Measurements from ENCODE around the gene ACR.
"Not testable (repeated sequence)": the region's sequence is repeated elsewhere in the genome, so short reads cannot be mapped to it uniquely, and the experiment has no call there.

The ACR gene

DNA sequence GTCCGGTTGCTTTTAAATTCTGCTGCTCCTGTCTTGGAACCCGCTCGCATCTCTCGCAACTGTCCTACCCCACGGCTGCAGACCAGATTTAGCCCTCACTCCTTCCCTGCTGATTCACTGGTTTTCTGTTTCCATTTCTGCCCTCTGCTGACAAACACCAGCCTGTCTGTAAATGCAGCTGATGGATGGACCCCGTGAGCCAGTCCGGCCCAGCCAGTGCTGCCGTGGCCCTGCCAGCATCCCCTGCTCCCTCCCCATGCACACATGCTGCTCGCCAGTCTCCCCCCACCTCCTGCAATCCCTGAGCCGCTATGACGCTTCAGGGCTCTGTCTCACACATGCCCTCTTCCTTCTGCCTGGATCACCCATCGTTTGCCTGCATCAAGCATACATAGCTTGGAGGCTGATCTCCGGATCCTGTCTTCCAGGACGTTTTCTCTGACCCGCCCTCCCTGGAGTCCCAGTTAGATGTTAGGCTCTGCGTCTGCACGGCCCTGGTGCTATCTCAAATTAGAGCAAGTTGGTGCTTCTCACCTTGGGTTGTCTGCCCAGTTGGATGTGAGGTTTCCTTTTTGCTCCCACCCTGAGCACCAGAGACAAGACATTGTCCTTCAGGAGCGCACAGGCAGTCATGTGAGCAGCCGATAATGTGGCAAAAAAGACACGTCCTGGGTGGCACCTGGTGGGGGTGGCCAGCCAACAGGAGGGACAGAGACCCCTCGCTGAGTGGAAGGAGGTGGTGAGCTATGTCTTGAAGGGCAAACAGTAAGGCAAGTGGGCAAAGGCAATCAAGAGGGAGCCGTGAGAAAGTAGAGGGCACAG, 4.3 kb upstream of the ACR start:
- peak; percentile 16 for DNase-seq

GRCh38 chr22:50734343-50734771, 3.6 kb upstream of the ACR start:
- DNase-seq: no peak

GRCh38 chr22:50734986-50735738, 2.8 kb upstream of the ACR start:
- DNase-seq: peak; percentile 12

DNA sequence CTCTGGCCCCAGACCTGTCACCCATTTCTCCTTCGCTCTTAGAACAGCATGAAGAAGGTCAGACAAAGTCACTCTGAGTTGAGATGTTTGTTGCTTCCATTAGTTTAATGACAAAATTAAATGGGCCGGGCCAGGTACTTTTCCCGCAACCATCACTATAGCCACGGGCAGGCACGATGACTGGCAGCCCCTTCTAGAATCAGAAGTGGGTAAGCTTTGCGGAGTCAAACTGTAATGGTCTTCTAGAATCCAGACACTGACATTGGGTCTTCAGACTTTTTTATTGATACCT, 2.3 kb upstream of the ACR start:
- no peak for DNase-seq

DNA sequence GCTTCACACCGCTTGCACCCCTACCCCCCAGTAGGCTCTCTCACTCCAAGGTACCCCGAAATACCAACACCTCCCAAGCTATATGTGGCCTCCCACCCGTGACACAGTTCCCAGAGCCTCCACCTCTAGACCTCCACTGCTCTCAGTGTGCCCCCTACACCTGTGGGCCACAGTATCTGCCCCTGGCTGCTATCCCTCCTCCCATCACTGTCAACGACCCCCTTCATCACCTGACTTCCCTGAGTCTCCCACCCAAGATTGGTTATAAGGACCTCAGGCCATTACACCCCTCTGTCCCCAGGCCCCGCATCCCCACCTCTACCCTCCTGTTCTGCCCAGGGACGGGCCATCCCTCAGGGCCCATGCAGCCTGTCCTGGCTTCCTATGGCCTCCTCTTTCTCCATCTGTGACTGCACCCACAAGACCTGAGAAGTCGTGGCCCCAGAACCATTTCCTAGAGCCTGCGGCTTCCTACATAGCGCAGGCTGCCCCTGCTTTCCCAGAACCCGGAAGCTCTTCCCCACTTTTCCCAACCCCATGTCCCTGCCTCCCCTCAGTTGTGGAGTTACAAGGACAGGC, 734 bp downstream of the ACR start:
- DNase-seq: no peak

GRCh38 chr22:50739279-50739691, 1.3 kb downstream of the ACR start:
- DNase-seq: peak; percentile 5

- peak; percentile 5 for DNase-seq
Observed at GRCh38 chr22:50739894-50740293, 1.9 kb downstream of the ACR start.

DNA sequence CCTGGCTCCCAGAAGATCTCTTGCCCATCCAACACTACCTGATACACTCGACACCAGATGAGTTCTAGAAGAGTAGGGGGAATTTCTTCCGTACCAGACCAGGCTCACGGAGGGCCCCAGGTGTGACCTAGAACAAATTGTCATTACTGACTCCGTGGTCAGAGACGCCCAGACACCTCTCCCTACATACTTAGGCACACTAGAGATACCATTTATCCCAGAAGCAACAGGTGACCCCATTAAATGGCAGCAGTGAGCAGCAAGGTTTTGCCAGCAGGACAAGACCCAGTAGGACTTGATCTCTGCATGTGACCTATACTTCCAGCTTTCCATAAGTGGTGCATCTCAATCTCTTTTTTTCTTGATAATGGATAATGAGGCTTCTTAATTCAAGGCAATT, 2.7 kb downstream of the ACR start:
- DNase-seq: not testable (repeated sequence)

- DNase-seq: not testable (repeated sequence)
Observed at GRCh38 chr22:50744424-50744823, 6.4 kb downstream of the ACR start.

DNA sequence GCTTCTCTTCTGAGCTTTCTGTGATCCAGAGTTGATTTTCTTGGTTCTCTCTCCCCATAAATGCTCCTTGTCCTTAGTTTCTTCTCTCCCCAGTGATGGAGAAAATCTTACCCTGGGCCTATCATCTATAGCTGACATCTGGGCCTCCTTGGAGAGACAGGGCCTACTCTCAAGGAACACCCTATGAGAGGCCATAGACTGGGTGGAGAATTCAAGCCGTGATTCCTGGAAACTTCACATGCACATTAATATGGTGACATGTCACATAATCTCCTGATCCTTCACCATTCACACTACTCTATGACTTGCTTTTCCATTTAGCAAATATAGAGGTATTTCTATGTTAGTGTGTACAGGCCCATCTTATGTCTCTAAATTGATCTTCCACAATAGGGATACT, 9.5 kb downstream of the ACR start:
- not testable (repeated sequence) for DNase-seq

DNA sequence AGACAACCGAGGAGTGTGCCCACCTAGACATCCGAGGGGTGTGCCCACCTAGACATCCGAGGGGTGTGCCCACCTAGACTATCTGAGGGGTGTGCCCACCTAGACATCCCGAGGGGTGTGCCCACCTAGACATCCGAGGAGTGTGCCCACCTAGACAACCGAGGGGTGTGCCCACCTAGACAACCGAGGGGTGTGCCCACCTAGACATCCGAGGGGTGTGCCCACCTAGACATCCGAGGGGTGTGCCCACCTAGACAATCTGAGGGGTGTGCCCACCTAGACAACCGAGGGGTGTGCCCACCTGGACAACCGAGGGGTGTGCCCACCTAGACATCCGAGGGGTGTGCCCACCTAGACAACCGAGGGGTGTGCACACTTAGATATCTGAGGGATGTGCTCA, 10.6 kb downstream of the ACR start:
- not testable (repeated sequence) for DNase-seq

DNA sequence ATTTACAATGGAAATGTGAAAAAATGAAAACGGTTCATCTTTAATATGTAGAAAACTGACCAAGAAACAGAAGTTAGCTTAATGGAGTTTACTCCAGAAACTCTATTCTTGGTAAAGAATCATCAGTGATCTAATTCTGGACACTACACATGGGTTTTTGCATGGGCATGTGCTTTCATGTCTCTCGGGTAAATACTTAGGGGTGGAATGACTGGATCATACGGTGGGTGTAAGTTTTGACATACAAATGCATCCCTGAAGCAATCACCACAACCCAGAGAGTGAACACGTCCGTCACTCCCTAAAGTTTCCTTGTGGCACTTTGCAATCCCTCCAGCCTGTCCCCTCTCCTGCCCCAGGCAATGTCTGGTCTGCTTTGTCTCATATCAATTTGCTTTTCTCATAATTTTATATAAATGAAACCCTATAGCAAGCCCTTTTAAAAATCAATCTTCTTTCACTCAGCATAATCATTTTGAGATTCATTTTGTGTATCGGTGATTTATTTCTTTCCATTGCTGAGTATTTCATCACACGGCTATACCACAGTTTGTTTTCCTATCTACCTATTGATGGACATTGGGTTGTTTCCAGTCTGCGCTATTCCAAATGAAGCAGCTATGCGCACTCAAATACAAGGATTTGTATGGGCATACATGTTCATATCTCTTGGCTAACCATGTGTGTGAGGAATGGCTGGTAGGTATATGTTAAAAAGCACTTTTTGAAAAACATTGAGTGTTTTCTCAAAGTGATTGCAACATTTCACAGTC, 11.5 kb downstream of the ACR start:
- DNase-seq: not testable (repeated sequence)

DNA sequence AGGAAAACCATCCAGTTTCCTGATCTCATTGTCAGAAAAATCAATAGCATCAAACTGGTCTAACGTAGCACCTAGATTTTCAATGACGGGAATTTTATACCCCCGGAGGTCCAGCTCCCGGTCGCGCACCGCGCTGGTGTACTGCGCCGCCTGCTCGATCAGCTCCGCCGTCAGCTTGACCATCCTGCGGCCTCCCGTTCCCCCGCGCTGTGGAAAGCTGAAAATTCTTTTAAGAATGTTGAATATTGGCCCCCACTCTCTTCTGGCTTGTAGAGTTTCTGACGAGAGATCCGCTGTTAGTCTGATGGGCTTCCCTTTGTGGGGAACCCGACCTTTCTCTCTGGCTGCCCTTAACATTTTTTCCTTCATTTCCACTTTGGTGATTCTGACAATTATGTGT, 17.2 kb downstream of the ACR start:
- DNase-seq: not testable (repeated sequence)

- DNase-seq: not testable (repeated sequence)
Observed at GRCh38 chr22:50756406-50756805, 18.4 kb downstream of the ACR start.

DNA sequence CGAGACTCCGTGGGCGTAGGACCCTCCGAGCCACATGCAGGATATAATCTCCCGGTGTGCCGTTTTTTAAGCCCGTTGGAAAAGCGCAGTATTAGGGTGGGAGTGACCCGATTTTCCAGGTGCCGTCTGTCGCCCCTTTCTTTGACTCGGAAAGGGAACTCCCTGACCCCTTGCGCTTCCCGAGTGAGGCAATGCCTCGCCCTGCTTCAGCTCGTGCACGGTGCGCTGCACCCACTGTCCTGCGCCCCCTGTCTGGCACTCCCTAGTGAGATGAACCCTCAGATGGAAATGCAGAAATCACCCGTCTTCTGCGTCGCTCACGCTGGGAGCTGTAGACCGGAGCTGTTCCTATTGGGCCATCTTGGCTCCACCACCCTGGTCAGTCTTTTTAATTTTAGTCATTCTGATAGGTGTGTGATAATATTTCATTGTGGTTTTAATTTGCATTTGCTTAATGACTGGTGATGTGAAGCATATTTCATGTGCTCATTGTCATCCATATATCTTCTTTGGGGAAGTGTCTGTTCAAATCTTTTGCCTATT, 19.0 kb downstream of the ACR start:
- DNase-seq: peak; percentile 66

DNA sequence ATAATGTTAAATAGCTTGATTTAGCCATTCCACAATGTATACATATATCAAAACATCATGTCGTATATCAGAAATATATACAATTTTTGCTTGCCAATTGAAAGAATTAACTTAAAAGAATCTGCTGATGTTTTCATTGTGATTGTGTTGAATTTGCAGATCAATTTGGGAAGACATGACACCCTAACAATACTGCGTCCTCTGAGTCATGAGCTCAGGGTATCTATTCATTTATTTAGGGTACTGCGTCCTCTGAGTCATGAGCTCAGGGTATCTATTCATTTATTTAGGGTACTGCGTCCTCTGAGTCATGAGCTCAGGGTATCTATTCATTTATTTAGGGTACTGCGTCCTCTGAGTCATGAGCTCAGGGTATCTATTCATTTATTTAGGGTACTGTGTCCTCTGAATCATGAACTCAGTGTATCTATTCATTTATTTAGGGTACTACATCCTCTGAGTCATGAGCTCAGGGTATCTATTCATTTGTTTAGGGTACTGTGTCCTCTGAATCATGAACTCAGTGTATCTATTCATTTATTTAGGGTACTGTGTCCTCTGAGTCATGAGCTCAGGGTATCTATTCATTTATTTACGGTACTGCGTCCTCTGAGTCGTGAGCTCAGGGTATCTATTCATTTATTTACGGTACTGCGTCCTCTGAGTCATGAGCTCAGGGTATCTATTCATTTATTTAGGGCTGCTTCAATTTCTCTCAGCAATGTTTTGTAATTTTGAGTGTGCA, 21.8 kb downstream of the ACR start:
- not testable (repeated sequence) for DNase-seq

GRCh38 chr22:50761829-50762228, 23.8 kb downstream of the ACR start:
- DNase-seq: not testable (repeated sequence)

DNA sequence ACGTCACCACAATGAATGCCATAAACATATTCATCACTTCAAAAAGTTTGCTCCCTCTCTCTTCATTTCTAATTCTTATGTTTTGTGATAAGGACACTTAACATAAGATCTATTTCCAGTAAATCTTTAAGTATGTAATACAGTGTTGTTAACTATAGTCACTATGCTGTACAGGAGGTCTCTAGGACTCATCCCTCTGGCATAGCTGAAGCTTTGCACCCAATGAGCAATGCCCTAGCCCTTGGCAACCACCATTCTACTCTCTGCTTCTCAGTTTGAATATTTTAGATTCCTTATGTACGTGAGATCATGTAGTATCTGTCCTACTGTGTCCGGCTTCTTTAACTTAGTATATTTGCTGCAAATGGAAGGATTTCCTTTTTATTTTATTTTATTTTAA, 26.3 kb downstream of the ACR start:
- DNase-seq: not testable (repeated sequence)

DNA sequence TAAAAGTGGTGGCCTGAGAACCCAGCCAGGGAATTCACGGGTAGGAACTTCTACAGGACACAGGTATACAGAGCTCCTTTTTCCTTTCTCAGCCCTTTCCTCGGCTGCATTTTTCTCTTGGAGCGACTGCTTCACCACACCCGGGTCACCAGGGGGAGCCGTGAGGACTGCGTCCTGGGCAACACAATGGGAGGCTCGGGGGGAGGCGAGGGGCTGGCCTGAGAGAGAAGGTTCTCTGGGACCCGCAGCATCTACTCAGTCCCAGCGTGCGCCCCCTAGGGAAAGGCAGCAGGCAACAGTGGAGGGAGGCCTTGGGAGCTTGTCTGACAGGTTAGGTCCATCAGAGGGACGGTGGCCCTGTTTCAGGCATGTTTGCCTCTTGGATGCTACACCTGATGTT, 37.1 kb downstream of the ACR start:
- DNase-seq: not testable (repeated sequence)

DNA sequence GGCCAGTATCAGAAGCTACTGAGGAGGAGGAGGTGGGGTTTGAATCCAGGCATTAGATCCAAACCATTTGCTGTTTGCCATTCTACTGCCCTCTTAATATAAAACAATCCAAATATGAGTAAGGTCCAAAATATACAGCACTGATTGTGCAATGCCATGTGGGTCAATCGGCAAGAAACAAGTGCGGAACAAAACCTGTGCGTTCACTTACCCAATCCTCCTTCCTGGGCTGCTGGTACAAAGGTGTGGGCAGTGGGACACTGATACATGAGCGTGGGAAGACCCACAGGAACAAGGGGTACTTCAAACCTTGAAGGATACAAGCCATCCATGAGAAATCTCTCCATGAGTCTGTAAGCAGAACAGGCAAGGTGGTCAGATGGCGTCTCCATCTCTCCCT, 39.6 kb downstream of the ACR start:
- not testable (repeated sequence) for DNase-seq

DNA sequence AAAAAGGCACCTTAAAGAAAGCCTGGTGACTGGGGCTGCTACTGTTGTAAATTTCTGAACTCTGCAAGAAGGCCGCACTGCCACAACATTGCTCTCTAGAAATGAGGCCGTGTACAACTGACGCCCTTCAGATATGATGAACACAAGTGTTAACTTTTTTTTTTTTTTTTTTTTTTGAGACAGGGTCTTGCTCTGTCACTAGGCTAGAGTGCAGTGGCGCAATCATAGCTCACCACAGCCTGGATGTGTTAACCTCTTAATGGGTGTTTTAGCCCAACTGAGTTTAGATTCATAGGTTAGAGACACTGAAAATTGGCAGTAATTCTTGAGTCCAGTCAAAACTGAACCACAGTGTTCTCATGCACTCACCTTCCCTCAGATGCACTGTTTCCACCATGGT, 42.2 kb downstream of the ACR start:
- not testable (repeated sequence) for DNase-seq

- DNase-seq: not testable (repeated sequence)
Observed at GRCh38 chr22:50782253-50782652, 44.2 kb downstream of the ACR start.

All from CD4-positive, alpha-beta T cell treated with Interleukin-15 for 1 hour (primary cell).